Measurements from ENCODE around the gene LIPT2.

GRCh38 chr11:74452366-74452765 lies 41.2 kb downstream of the LIPT2 start:
- TF ChIP-seq CTCF (conservative IDR thresholded peaks at IDR 0.05) (no peak), EZH2 (IDR thresholded peaks at IDR 0.05; ENCODE audit: low read depth) (no peak)
